HG02642 (cell line): ENCODE data around the gene C3AR1.
"Not testable (repeated sequence)": the region's sequence is repeated elsewhere in the genome, so short reads cannot be mapped to it uniquely, and the experiment has no call there.

Source experiments
- ATAC-seq: cut with Tn5 transposase; IDR thresholded peaks from one replicate; pipeline ENCODE4 v1.9.1; 2021; ENCODE audit warnings: mild to moderate bottlenecking; ENCODE audit not compliant: unreplicated experiment, poor library complexity

C3AR1 gene

GRCh38 chr12:8065991-8066594 lies at the start of gene C3AR1:
Gene C3AR1, minus strand, starts transcription at chr12:8066359. Its CDS starts 6,174 bp downstream, at chr12:8060185.
- peak; percentile 61 for ATAC-seq

DNA sequence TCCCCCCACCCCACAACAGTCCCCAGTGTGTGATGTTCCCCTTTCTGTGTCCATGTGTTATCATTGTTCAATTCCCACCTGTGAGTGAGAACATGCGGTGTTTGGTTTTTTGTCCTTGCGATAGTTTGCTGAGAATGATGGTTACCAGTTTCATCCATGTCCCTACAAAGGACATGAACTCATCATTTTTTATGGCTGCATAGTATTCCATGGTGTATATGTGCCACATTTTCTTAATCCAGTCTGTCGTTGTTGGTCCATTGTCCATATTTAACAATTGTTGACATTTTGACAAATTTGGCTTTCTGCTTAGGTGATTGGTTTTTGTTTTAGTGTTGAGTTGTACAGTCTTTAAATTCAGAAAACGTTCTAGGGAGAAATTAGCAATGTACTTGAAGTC lies 47.0 kb upstream of the C3AR1 start:
- not testable (repeated sequence) for ATAC-seq

- no peak for ATAC-seq
Observed at GRCh38 chr12:8108808-8109398, 42.7 kb upstream of the C3AR1 start.

GRCh38 chr12:8099235-8099634 lies 33.1 kb upstream of the C3AR1 start:
- ATAC-seq, result no peak

- no peak for ATAC-seq
Observed at GRCh38 chr12:8096281-8096915, 30.2 kb upstream of the C3AR1 start.

GRCh38 chr12:8093291-8093690 lies 27.1 kb upstream of the C3AR1 start:
- ATAC-seq, result no peak

DNA sequence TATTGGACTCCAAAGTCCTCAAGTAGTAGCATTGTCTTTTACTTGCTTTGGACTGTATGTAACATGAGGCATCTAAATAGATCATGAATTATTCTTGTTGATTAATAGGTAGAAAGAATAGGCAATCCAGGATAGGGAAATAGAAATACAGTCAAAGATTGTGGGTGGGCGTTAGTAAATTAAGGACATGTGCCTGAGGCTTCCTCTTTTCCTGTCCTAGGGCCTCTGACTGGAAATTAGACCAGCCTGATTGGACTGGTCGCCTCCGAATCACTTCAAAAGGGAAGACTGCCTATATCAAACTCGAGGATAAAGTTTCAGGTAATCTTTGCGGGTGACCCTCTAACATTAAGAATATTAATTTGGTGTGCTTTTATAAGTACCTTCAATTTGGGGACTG lies 23.6 kb upstream of the C3AR1 start:
- no peak for ATAC-seq

DNA sequence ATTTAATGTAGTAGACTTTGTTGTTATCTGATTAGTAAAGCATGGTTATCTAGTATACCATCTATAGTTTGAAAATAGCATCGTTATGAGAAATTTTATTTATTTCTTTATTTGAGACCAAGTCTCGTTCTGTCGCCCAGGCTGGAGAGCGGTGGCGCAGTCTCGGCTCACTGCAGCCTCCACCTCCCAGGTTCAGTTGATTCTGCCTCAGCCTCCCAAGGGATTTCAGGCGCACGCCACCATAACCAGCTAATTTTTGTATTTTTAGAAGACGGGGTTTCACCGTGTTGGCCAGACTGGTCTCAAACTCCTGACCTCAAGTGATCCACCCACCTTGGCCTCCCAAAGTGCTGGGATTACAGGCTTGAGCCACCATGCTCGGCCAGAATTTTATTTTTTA lies 23.1 kb upstream of the C3AR1 start:
- ATAC-seq, result not testable (repeated sequence)

DNA sequence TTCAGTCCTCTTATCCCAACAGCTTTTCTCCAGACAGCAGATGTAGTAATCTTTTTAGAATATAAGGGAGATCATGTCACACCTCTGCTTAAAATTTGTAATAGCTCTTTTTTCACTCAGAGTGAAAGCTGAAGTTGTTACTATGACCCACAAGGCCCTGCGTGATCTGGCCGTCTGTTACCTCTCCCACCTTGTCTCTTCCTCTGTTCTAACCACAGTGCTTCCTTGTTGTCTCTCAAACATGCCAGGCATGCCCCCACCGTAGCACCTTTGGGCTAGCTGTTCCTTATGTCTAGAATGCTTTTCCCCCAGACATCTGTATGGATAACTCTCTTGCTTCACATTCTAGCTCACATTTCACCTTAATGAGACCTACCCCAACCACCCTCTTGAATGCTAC lies 22.4 kb upstream of the C3AR1 start:
- ATAC-seq, result peak; percentile 68

DNA sequence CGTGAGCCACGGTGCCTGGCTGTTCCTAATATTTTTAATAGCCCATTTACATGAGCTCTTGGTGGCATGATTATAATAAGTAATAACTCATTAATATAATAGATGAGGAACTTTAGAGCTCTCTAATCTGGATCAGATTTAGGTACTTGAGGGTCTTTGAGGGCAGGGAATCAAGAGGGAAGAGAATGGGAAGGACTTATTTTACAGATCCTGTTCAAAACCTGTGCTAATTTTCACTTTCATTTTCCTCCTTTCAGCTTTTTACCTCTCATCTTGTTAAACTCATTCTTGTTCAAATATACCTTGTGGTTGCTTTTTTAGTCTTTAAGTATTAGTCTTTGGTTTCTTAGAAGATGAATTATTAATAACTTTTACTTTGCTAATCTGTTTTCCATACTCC lies 21.5 kb upstream of the C3AR1 start:
- no peak for ATAC-seq

GRCh38 chr12:8084351-8084750 lies 18.2 kb upstream of the C3AR1 start:
- ATAC-seq, result not testable (repeated sequence)

- no peak for ATAC-seq
Observed at GRCh38 chr12:8082808-8083100, 16.6 kb upstream of the C3AR1 start.

GRCh38 chr12:8081251-8081920 lies 15.2 kb upstream of the C3AR1 start:
- ATAC-seq, result no peak

DNA sequence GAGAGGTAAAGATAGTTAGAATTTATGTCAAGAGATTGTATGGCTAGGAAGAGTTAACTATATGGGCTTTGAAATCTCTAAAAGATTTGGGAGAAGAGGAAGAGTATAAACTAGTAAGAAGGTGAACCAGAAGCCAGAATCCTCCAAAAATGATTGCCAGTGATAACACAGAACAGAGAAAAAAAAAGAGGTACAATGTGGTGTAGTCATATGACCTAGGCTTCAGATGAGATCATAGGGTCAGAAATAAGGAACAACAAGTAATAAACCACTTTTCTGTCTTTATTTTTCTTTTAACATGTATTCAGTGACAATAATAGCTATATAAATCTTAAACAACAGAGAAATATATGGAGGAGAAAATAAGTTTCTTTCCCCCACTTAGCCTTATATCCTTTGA lies 14.0 kb upstream of the C3AR1 start:
- ATAC-seq, result no peak

- ATAC-seq, result no peak
Observed at GRCh38 chr12:8078916-8079315, 12.8 kb upstream of the C3AR1 start.

- ATAC-seq, result no peak
Observed at GRCh38 chr12:8078398-8078797, 12.2 kb upstream of the C3AR1 start.

- ATAC-seq, result no peak
Observed at GRCh38 chr12:8077207-8077606, 11.0 kb upstream of the C3AR1 start.

- no peak for ATAC-seq
Observed at GRCh38 chr12:8076366-8076765, 10.2 kb upstream of the C3AR1 start.

DNA sequence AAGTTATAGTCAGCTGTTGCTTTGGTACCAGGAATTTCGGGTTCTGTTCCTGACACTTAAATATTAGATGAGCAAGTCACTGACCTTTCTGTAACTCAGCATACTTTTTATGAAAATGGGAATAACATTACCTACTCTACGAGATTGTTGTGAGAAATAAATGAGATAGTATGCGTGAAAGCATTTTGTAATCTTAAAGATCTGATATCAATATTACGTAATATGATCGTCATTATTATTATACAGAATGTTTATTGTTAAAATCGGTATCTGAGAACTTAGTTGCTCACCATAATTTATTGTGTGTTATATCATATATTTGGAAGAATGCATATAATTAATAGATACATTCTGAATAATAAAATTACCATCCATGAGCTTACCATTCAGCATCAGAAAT lies 9.8 kb upstream of the C3AR1 start:
- ATAC-seq, result no peak

GRCh38 chr12:8071820-8072219 lies 5.7 kb upstream of the C3AR1 start:
- not testable (repeated sequence) for ATAC-seq

DNA sequence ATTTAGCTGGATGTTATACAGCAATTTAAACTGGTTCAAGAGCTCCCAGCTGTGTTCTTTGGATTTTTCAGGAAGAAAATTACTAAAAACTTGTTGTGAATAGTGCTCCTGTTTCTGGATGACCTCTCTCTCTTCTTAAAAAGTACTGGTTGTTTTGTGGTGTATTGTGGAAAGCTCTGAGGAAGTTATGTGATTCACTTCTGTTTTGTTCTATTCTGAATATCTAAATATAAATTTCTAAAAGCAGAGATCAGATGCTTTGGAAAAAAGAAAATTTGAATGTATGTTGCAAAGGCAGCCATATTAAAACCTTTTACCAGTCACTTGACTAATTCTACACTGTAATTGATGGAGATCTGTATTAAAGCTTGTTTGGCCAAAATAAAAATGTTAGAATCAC lies 3.4 kb upstream of the C3AR1 start:
- ATAC-seq, result no peak

DNA sequence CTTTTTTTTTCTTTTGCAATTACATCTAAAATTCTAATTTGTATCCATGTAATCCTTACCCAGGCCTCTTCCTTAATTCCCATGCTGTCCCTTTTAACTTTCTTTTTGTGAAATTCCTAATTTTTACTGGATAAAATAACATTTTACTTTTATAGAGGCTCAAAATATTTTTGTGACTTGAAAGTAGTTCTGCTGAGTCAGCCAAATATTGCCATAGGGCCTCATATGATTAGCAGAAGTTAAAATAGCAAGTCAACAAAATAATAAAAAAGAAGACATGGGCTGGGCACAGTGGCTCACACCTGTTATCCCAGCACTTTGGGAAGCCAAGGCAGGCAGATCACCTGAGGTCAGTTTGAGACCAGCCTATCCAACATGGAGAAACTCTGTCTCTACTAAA lies 2.0 kb downstream of the C3AR1 start:
- ATAC-seq, result no peak
